Thoracic aorta (tissue), 2 donors: ENCODE measurements around the gene MARCHF9. TPM values are rescaled to one million over a fixed set of nuclear protein-coding genes. Genes with fewer than 3 reads are reported as not detected.

Source experiments
- ATAC-seq: fragments of 150-250 bp; one replicate; pipeline ENCODE4 v1.8.0; 2017; ENCODE audit warnings: low read depth; ENCODE audit not compliant: insufficient number of reproducible peaks, low FRiP score
- DNase-seq: peaks from one replicate; pipeline ENCODE4 v3.0.0-alpha.2; 2020; ENCODE audit warnings: low spot score
- H3K27ac ChIP-seq, 2 donors: fragments of 200-600 bp; sonication (generic); 1 replicate in 1 of 2; 2 replicates in 1 of 2; pipeline ENCODE4 v1.5.1; 2016; ENCODE audit warnings: mild to moderate bottlenecking in 2 of 2, moderate library complexity in 2 of 2
- H3K27me3 ChIP-seq: fragments of 200-600 bp; sonication (generic); replicated peaks from 2 replicates; pipeline ENCODE4 v1.6.0; 2016; ENCODE audit warnings: mild to moderate bottlenecking; ENCODE audit not compliant: insufficient read depth
- H3K36me3 ChIP-seq: fragments of 200-600 bp; sonication (generic); one replicate; pipeline ENCODE4 v1.5.1; 2016
- H3K4me1 ChIP-seq, 2 donors: fragments of 200-600 bp; sonication (generic); 1 replicate in 1 of 2; 2 replicates in 1 of 2; pipeline versions ENCODE4 v1.5.1 to v1.6.0; 2016; ENCODE audit warnings: low read depth in 2 of 2, mild to moderate bottlenecking in 1 of 2; ENCODE audit not compliant: control insufficient read depth in 1 of 2
- H3K4me3 ChIP-seq: fragments of 200-600 bp; sonication (generic); 2 replicates; pipeline ENCODE4 v1.5.1; 2016; ENCODE audit warnings: mild to moderate bottlenecking
- H3K9me3 ChIP-seq: fragments of 200-600 bp; sonication (generic); 2 replicates; pipeline ENCODE4 v1.5.1; 2016
- CTCF ChIP-seq: fragments of 200-600 bp; sonication (generic); IDR thresholded peaks from one replicate; pipeline ENCODE4 v1.5.1; 2019; ENCODE audit warnings: antibody characterized with exemption
- total RNA-seq, 2 donors: library from RNA; depleted of rRNA; stranded (reverse); fragments of >200 nt; gene quantifications; one replicate each; pipeline versions ENCODE4 v1.1.0 to v1.2.3, GENCODE V29; 2016

MARCHF9 gene
- total RNA-seq, 2 donors from 2014 or later, result 8.8 to 11.2 TPM

GRCh38 chr12:57724003-57724935, 30.6 kb upstream of the MARCHF9 start:
- peaks cover 25% of the 10 kb centered on the region for H3K36me3 ChIP-seq
- peaks cover 0 to 19% of the 10 kb centered on the region in 2 donors for H3K4me1 ChIP-seq
- TF ChIP-seq CTCF, result no peak
- no peak for DNase-seq
- H3K4me3 ChIP-seq, result no peak overlapping the region
- H3K27ac ChIP-seq, result no peak overlapping the region
- H3K27me3 ChIP-seq, result no peaks in the 10 kb centered on the region
- no peaks in the 10 kb centered on the region for H3K9me3 ChIP-seq
- ATAC-seq, result no peak

GRCh38 chr12:57724936-57725740, 29.8 kb upstream of the MARCHF9 start:
- ATAC-seq (no peak), DNase-seq (no peak)
- H3K27me3 ChIP-seq, result no peaks in the 10 kb centered on the region
- peaks cover 16% of the 10 kb centered on the region for H3K36me3 ChIP-seq
- no peaks in the 10 kb centered on the region for H3K9me3 ChIP-seq
- TF ChIP-seq CTCF, result no peak
- H3K4me3 ChIP-seq, result no peak overlapping the region
- peaks cover 0 to 19% of the 10 kb centered on the region in 2 donors for H3K4me1 ChIP-seq
- no peak overlapping the region for H3K27ac ChIP-seq

GRCh38 chr12:57725851-57726150, 29.1 kb upstream of the MARCHF9 start:
- peak overlapping the region; percentile 77 for H3K4me3 ChIP-seq
- peaks cover 11% of the 10 kb centered on the region for H3K36me3 ChIP-seq
- no peaks in the 10 kb centered on the region for H3K27me3 ChIP-seq
- no peak overlapping the region for H3K27ac ChIP-seq
- H3K9me3 ChIP-seq, result no peaks in the 10 kb centered on the region
- peaks cover 0 to 19% of the 10 kb centered on the region in 2 donors for H3K4me1 ChIP-seq
- ATAC-seq (no peak), DNase-seq (no peak)
- no peak for TF ChIP-seq CTCF

- ATAC-seq (peak; percentile 20), DNase-seq (no peak)
- Histone ChIP-seq H3K27me3 (no peaks in the 10 kb centered on the region), H3K4me1 (peaks cover 0 to 19% of the 10 kb centered on the region in 2 donors), H3K36me3 (peaks cover 6% of the 10 kb centered on the region), H3K4me3 (peak overlapping the region; percentile 77), H3K27ac (no peak overlapping the region), H3K9me3 (no peaks in the 10 kb centered on the region)
- peak; percentile 60 for TF ChIP-seq CTCF
Measured at GRCh38 chr12:57726151-57726883, 28.6 kb upstream of the MARCHF9 start.
